ENCODE results near the gene TMEM8B.

The TMEM8B gene

DNA sequence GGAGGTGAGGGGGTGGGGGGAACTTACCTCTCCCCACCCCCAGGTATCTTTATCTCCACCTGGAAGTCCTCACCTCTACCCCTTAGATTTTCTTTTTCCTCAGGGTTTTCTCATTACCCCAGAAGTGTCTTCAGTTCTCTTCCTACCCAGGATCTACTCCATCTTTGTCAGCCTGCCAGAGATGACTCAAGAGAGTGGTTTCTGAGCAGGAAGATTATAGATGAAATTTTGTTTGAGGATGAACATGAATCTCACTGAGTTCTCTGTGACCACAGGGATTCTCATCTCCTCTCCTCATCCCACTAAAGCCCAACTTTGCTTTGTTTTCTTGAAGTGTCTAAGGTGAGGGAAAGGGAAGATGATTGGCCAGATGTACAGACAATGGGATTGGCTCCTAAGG lies 9.0 kb upstream of the TMEM8B start:
- CTCF ChIA-PET: no interaction called here
- POLR2A ChIA-PET: no interaction called here
- TF ChIP-seq HDGF (IDR thresholded peaks at IDR 0.05; ENCODE audit: borderline replicate concordance) (no peak), SP1 (IDR thresholded peaks at IDR 0.05) (no peak), FOXM1 (IDR thresholded peaks at IDR 0.05; ENCODE audit: borderline replicate concordance) (no peak), LEF1 (IDR thresholded peaks at IDR 0.05; ENCODE audit: borderline replicate concordance) (no peak)
- no peak for DNase-seq (ENCODE audit: extremely low spot score)

DNA sequence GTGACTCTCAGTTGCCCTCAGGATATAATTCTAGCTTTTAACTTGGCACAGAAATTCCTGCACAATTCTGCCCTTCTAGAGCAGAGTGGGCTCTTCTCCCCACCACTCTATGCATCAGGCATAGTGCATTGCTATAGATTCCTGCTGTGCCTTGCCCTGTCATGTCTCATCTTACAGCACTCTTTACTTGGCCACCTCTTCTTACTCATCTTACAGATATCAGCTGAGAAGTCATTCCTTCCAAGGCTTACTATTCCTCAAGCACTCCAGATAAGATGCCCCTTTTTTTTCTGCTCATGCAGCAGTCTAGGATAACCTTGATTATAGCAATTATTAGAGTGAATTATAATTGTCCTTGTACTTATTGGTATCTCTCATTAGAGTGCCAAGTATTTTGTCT lies 6.1 kb upstream of the TMEM8B start:
- no peak for DNase-seq (ENCODE audit: extremely low spot score)
- CTCF ChIA-PET: no interaction called here
- POLR2A ChIA-PET: no interaction called here
- TF ChIP-seq CTBP1 (IDR thresholded peaks at IDR 0.05; ENCODE audit: borderline replicate concordance): no peak
- no peak for TF ChIP-seq TARDBP (IDR thresholded peaks at IDR 0.05)
- TF ChIP-seq FOXM1 (IDR thresholded peaks at IDR 0.05; ENCODE audit: borderline replicate concordance): no peak
- no peak for TF ChIP-seq ZNF384 (IDR thresholded peaks at IDR 0.05)
- no peak for TF ChIP-seq BHLHE40 (IDR thresholded peaks at IDR 0.05; ENCODE audit: borderline replicate concordance)
- no peak for TF ChIP-seq ARNT (IDR thresholded peaks at IDR 0.05)
- TF ChIP-seq FOXK2 (IDR thresholded peaks at IDR 0.05): no peak
- TF ChIP-seq SUZ12 (IDR thresholded peaks at IDR 0.05): no peak
- TF ChIP-seq, protein P1, sequence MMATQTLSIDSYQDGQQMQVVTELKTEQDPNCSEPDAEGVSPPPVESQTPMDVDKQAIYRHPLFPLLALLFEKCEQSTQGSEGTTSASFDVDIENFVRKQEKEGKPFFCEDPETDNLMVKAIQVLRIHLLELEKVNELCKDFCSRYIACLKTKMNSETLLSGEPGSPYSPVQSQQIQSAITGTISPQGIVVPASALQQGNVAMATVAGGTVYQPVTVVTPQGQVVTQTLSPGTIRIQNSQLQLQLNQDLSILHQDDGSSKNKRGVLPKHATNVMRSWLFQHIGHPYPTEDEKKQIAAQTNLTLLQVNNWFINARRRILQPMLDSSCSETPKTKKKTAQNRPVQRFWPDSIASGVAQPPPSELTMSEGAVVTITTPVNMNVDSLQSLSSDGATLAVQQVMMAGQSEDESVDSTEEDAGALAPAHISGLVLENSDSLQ (IDR thresholded peaks at IDR 0.05): no peak
- TF ChIP-seq SP1 (IDR thresholded peaks at IDR 0.05): no peak
- no peak for TF ChIP-seq LEF1 (IDR thresholded peaks at IDR 0.05; ENCODE audit: borderline replicate concordance)
- TF ChIP-seq FOXA1 (IDR thresholded peaks at IDR 0.05): no peak
- no peak for TF ChIP-seq HDGF (IDR thresholded peaks at IDR 0.05; ENCODE audit: borderline replicate concordance)
- no peak for TF ChIP-seq ELF4 (IDR thresholded peaks at IDR 0.05)
- no peak for TF ChIP-seq NFRKB (IDR thresholded peaks at IDR 0.05)
- no peak for TF ChIP-seq L3MBTL2 (conservative IDR thresholded peaks at IDR 0.05)

DNA sequence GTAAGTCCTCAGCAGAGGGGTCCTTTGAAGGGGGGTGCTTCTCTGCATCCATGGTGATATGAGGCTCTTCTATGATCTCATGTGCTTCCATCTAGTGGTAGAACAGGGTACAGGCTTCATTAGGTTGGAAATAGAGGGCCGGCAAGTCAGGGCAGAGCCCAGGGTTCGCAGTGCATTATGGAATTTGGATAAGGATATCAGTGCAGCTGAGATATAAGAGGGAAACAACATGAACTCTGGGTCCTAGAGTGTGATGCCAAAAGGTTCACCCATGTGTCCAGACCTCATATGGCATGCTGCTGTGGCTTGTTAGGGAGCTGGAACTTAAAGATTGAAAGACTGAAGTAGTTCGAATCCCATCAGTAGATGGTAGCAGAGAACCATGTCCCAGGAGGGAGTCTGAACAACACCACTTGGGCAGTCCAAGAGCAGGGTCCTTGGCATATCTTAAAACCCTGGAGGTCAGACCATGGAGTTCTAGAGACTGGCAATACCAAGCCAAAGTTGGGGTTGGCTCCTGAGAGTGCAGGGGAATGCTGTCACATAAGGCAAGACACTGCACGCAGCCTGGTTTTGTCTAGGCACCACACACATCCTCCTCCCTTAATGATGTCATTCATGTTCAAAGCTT lies 2.8 kb upstream of the TMEM8B start:
- CTCF ChIA-PET: interaction anchor here (1.3 to 1.7 kb wide), 3 partner anchors 13 to 56 kb away, joined by 6 to 10 read pairs (median 8); partner anchors contain the start of gene SPAG8
- POLR2A ChIA-PET: interaction anchor here (0.8 to 1.6 kb wide), 2 partner anchors 12 to 94 kb away, joined by 3 to 4 read pairs; partner anchors contain the start of genes CREB3, HINT2 and TLN1
- TF ChIP-seq, protein P1 (IDR thresholded peaks at IDR 0.05): no peak
- peak; percentile 65 for DNase-seq (ENCODE audit: extremely low spot score)

DNA sequence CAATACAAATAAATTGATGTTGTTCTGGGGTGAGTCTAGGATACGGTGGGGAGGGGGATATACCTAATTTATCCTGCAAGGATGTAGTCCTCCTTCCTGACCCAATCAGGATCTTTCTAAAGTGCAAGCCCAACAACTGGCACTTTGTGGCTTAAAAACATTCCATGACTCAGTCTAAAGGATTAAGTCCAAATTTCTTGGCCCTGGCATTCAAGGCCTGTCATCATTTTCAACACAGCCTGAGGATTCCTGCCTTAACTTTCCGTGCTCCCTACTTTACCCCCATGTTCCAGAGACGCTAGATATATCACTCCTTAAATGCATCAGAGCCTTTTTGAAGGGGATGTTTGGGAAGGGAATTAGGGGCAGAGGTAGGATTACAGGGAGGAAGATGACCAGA lies 1.5 kb upstream of the TMEM8B start:
- DNase-seq (ENCODE audit: extremely low spot score): no peak
- ChIA-PET CTCF (interaction anchor here (1.3 kb wide), 1 partner anchor 37 kb away, joined by 8 read pairs; no protein-coding TSS in a partner anchor), POLR2A (interaction anchor here (1.9 kb wide), 1 partner anchor 13 kb away, joined by 9 read pairs; the partner anchor contains the start of gene HINT2)
- no peak for TF ChIP-seq L3MBTL2 (conservative IDR thresholded peaks at IDR 0.05)
- no peak for TF ChIP-seq NFRKB (IDR thresholded peaks at IDR 0.05)

DNA sequence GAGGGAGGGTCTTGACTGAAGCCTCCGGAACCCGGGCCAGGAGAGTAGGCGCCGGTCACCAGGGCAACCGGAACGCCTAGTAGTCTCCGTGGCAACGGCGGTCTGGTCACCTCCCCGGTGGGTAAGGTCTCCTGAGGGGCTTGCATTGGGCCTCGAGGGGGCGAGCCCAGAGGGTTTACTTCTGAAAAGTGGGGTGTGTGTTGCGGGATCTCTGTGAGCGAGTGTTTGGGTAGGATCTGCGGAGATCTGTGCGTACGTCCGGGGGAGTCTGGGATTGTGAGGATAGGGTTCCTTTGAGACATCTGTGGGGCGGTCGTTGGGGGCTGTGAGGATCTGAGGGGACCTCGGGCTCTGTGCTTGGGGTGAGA lies 328 bp upstream of the TMEM8B start, which contains the start of gene FAM221B:
Gene FAM221B, minus strand, starts transcription at position 17 of the 368 bp plus-strand sequence. CDS start 2,571 bp downstream, outside the sequence.
- peak; percentile 9 for DNase-seq (ENCODE audit: extremely low spot score)
- TF ChIP-seq ARNT (IDR thresholded peaks at IDR 0.05) (no peak), L3MBTL2 (conservative IDR thresholded peaks at IDR 0.05) (0 out of 2 replicates have a peak, but pooled peaks have one; percentile 21)
- ChIA-PET CTCF (no interaction called here), POLR2A (interaction anchor here (0.6 to 1.9 kb wide), 3 partner anchors 15 to 216 kb away, joined by 3 to 9 read pairs (median 3); partner anchors contain the start of gene HINT2)

DNA sequence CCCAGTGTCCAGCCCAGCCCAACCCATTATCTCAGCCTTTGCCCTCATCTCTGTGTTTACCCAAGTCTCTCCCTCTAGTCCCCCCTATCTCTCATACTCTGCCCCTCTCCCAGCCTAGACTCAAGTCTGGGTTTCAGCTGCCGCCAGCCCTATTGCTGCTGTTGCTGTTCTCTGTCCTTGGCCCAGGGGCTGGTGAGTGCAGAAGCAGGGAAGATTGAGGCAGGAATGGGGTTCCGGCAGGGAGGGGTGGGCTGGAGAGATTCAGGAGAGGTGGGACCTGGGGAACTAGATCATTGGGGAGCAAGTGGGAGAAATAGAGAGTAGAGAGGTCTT lies 702 bp downstream of the TMEM8B start:
- ChIA-PET CTCF (no interaction called here), POLR2A (no interaction called here)
- no peak for DNase-seq (ENCODE audit: extremely low spot score)
- no peak for TF ChIP-seq CTBP1 (IDR thresholded peaks at IDR 0.05; ENCODE audit: borderline replicate concordance)
- no peak for TF ChIP-seq TARDBP (IDR thresholded peaks at IDR 0.05)
- TF ChIP-seq LEF1 (IDR thresholded peaks at IDR 0.05; ENCODE audit: borderline replicate concordance): no peak
- TF ChIP-seq, protein P1 (IDR thresholded peaks at IDR 0.05): no peak
- TF ChIP-seq L3MBTL2 (conservative IDR thresholded peaks at IDR 0.05): no peak
- TF ChIP-seq BHLHE40 (IDR thresholded peaks at IDR 0.05; ENCODE audit: borderline replicate concordance): no peak
- no peak for TF ChIP-seq FOXM1 (IDR thresholded peaks at IDR 0.05; ENCODE audit: borderline replicate concordance)
- TF ChIP-seq FOXK2 (IDR thresholded peaks at IDR 0.05): no peak
- TF ChIP-seq HDGF (IDR thresholded peaks at IDR 0.05; ENCODE audit: borderline replicate concordance): no peak
- no peak for TF ChIP-seq FOXA1 (IDR thresholded peaks at IDR 0.05)
- TF ChIP-seq ZNF384 (IDR thresholded peaks at IDR 0.05): no peak

DNA sequence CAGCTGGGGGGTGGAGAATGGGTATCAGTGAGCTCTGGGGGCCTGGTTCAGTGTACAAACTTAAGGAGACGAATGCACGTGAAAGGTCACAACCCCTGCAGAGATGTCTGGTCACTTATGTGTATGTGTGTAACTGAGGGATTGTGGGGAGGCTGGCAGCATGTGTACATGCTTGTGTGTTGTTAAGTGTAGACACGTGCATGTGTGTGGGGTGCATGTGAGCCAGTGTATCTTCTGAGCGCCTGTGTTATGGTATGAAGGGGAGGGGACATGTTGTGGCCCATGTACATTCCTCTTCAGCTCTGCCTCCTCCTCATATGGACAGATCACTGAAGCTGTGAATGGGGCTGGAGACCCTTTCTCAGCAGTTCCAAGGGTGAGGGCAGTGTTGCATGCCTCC lies 2.0 kb downstream of the TMEM8B start:
- no peak for DNase-seq (ENCODE audit: extremely low spot score)
- POLR2A ChIA-PET: no interaction called here
- TF ChIP-seq SUZ12 (IDR thresholded peaks at IDR 0.05) (no peak), FOXM1 (IDR thresholded peaks at IDR 0.05; ENCODE audit: borderline replicate concordance) (no peak), FOXK2 (IDR thresholded peaks at IDR 0.05) (no peak), L3MBTL2 (conservative IDR thresholded peaks at IDR 0.05) (no peak), ARNT (IDR thresholded peaks at IDR 0.05) (no peak), SP1 (IDR thresholded peaks at IDR 0.05) (no peak)
- CTCF ChIA-PET: no interaction called here
